ENCODE results near the gene KRT6A.
A peak's percentile ranks its signal among the peaks of the same experiment; 100 is the strongest.
"Not testable (repeated sequence)": the region's sequence is repeated elsewhere in the genome, so short reads cannot be mapped to it uniquely, and the experiment has no call there.

The KRT6A gene

DNA sequence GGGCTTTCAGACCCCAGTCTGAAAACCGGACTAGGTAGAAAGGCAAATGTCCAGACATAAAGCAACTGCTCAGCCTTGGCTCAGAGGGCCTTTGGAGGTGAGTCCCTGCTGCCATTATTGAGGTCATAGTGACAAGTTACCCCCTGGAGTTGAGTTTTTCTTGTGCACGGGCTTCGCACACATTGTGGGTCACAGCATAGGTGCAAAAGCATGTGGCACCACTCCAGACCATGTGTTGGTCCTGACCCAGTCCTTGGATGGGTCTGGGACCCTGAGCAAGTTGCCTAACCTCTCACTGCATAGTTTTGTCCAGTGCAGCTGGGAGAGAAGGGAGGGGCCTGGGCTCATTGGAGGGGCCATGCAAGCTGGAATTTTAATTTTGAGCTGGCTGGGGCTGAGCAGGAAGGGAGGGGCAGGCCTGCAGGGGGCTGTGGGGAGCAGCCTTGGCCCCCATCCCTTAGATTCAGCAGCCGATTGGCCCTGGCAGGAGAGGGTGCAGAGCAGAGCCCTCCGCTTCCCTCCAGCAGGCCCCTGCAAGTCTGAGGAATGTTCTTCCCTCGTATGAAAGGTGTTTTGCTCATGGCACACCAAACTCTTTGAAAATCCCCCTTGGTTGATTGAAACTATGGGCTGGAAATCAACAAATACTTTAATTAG, 31.3 kb upstream of the KRT6A start:
- DNase-seq = no peak

DNA sequence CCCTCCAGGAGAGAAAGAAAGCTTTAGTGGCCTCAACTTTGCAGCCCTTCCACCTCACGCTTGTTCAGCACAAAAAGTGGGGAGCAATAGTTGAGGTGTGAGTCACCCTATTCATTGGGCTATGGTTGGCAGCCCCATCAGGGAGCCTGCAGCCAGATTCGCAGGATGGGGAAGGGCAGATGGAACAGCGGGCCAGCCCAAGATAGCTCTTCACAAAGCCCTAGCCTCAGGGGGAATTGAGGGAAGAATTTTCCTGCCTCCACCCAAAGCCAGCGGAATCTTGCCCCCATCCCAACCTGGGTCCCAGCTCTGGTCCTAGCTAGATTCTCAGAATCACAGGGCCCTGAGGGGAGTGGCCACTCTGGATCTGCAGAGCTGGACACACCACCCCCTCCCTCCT, 30.8 kb upstream of the KRT6A start:
- DNase-seq = no peak

DNA sequence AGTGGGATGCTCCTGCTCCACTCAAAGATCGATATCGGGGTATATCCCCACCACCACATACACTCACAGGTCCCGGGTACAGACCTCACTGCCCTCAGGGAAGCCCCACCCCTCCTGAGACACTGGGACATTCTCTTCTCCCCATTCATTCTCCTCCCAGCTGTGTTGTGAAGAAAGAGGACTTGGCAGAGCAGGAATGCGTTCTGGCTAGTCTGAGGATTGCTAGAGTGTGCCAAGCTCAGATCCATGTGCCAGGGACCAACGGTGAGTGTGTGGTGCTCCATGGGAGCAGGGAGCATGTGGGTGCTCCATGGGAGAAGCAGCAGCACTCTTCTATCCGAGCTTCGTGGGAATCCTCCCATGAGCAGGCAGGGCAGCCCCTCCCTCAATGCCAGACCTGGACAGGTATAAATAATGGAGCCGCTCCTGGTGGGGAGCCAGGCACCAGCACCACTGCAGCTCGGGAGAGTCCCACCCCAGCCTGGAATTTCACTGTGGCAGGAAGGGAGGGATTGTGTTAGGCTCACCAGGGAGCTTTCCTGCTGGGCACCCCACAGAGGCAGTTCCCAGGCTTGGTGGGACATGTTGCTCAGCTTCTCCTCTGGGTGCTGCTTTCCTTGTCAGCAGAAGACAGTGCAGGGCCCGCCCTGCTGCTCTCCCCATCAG, 29.4 kb upstream of the KRT6A start:
- DNase-seq = no peak

DNA sequence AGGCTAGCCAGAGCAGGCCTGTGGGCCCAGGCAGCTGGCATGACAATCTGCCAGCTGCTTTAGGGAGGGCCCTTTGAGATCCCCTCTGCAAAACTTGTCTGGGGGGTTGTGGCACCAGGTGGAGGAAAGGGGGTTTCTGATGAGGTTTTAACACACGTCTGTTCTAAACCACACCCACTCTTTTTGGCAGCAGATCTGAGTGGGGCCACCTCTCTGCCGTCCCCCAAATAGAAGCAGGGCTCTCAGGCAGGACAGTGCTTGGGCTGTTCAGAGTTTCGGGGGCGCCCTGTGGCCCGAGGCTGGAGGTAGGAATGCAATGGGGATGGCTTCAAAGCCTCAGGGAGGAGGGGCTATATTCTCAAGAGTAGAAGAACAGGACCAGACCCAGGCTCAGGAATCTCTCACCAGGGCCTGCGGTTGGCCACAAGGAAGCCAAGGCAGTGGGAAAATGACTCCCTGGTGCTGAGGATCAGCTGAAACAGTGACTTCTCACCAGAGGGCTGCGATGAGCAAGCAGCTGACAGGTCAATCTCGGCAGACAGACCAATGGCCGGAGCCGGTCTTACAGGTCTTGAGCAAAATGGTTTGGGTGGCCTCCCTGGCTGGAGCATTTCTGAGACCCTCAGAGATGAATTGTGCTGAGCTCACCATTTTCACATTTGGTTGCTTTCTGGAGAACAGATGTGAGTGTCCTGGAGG, 28.7 kb upstream of the KRT6A start:
- peak; percentile 63 for DNase-seq

DNA sequence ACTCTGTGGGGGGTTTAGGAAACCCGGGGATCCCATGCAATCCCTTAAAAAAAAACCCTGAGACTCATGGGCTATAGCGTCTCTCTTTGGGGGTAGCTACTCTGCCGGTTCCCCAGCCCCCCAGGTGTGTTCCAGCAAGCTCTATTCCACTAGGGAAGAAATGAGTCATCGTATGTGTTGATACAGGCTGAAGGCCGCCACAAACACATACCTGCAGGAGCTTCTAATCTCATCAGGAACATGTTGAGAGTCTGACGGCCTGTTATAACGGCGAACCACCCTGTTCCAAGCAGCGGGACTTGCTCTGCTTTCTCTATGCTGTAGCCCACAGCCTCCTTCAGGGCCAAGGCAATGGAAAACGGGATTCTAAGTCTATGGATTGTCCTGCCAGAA, 28.1 kb upstream of the KRT6A start:
- DNase-seq = peak; percentile 27

DNA sequence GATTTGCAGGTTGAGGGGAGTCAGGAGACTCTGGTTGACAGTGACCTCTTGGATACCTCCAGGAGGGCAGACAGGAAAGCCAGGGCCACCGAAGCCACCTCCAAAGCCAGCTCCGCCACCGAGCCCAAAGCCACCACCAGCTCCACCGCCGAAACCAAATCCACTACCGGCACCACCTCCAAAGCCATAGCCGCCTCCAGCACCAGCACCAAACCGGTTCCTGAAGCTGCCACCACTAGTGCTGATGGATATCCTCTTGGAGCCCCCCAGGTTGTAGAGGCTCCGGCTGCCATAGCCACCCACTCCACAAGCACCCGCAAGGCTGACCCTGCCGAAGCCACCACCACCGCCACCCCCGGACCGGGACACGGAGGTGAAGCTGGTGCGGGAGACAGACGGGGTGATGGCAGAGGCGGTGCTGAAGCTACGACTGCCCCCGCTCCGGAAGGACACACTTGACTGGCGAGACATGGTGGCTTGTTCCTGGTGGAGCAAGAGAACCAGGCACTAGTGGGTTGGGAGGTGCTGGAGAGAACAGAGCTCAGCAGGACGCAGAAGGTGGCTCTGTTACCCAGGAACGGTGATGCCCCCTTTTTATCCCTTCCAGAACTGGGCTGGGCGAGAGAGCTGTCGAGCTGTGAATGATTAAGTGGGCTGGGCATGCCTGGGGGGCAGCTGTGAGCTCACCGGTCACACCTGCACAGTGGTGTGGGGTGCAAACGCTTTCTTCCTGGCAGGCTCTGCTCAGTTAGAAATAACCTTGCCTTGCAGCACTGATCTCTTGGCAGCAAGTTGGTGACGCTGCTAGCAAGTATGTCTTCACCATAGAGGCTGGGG, 27.0 kb upstream of the KRT6A start, which contains the start of gene KRT5:
TSS of gene KRT5 (minus strand) at position 569 of the 837 bp plus-strand sequence. CDS start at position 471, 98 bp downstream.
- no peak for DNase-seq

DNA sequence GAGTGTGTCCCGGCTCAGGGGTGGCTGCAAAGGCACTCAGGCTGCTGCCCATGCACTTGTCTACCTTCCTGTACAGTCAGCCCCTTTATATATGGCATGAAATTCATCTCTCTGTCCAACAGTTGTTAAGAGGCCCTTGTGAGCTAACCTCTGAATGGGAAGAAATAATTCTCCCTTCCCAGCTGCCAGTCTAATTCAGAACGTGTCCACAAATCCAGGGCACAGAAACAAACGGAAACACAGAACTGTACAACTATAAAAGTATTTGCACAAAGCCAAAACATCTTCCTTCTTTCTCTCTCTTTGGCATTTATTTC, 26.3 kb upstream of the KRT6A start:
- DNase-seq = no peak

DNA sequence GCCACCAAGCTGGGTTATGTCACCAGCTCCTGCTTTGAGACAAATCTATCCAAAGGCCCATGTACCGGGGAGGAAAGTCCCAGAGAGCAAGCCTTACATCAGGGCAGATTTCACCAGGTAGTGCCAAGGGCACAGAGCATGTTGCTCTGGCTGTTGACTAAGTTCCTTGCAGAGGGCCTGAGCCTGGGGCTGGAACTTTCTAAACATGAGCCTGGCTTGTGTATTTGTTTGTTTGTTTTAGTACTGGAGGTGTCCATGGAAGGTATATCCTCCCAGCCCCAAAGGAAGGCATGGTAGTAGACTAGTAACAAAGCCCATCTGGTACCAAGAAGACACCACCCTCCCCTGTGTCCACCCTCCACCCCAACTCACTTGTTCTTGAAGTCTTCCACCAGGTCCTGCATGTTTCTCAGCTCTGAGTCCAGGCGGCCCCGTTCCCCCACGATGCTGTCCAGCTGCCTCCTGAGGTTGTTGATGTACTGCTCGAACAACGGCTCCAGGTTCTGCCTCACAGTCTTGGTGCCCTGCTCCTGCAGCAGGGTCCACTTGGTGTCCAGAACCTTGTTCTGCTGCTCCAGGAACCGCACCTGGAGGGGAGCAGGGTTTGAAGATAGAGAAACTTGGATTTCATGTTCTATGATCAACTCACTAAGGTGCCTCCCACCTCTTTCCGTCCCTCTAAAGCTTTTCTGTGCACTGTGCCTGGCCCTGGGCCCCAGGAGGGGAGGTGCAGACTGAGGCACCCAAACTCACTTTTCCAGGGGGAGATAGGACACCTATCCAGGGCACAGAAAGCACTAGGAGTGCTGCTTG, 25.7 kb upstream of the KRT6A start:
- DNase-seq = no peak

DNA sequence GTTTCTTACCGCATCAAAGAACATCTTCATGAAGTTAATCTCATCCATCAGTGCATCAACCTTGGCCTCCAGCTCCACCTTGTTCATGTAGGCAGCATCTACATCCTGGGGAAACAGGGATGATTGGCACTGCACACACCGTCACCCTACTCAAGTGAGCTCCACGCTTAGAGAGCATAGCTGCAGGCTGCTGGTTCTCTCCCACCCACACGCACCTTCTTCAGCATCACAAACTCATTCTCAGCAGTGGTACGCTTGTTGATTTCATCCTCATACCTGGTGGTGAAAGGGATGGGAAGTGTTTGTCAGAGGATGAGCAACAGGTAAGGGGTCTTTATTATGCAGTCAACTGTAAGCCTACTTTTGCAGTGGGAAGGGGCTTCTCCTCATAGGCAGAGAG, 24.8 kb upstream of the KRT6A start:
- no peak for DNase-seq

DNA sequence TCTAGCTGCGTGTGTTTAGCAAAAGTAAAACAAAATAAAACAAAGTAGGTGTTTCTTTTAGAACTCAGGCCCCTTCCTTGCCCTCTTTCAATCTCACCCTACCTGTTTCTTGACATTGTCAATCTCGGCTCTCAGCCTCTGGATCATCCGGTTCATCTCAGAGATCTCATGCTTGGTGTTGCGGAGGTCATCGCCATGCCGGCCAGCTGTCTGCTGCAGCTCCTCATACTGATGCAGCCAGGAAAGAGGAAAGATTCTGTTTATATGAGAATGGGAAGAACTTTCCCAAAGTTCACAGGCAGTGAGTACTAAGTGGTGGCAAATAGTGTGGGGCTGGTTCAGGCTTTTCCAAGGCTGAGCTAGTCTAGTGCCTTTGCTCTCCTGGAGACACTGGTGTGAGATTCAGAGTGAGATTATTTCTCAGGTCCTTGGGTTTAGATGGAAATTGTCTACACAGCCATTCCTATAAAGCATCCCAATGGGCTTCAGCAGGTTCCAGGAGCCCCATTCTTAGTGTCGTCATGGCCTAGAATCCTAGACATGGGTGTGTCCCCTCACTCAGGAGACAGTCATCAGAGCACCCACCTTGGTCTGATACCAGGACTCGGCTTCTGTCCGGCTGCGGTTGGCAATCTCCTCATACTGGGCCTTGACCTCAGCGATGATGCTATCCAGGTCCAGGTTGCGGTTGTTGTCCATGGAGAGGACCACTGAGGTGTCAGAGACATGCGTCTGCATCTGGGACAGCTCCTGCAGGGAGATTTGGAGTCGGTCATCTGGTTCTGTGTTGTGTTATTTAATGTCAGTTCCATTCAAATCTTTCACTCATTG, 24.2 kb upstream of the KRT6A start:
- no peak for DNase-seq

DNA sequence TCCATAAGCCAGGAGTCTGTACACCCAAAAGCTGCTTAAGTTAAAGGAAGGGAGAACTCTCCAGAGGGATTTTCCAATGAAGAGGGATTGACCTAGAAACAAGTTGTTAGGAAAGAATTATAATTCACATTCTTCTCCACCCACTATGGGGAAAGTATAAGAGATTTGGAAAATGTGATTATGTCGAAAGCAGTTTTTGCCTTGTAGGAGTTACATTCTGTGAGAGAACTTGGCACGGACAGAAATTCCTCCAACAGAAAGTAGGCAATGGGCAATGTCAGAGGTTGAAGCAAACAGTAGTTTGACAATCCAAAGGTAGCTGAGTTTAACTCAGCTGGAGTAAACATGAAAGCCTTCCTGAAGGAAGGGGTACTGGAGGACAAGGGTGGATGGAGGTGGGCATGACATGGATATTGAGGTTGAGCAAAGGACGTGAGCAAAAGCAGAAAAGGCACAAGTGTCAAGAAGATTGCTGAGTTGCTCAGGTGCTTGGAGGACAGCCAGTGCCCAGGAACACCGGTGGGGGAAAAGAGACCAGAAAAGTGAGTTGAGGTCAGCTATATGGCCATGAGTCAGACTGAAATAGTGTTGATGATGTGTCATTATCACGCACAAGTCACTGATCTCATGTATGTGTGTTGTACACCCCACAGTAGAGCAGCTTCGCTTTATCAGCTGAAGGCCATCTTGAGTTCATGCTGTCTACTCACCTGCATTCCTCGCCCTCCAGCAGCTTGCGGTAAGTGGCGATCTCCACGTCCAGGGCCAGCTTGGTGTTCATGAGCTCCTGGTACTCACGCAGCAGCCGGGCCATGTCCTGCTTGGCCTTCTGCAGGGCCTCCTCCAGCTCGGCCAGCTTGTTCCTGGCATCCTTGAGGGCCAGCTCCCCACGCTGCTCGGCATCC, 23.1 kb upstream of the KRT6A start:
- DNase-seq = no peak

DNA sequence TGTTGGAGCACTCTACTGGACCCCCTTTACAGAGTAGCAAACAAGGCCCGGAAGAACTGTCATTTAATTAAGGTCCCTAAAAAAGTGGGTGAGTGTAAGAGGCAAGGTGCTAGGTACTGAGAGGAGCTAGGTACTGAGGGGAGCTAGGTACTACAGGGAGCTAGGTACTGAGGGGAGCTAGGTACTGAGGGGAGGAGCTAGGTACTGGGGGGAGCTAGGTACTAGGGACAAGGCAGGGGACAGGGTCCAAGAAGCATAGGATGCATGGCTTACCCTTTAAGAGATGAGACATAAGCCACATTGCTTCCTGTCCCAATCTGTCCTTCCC, 22.2 kb upstream of the KRT6A start:
- no peak for DNase-seq

DNA sequence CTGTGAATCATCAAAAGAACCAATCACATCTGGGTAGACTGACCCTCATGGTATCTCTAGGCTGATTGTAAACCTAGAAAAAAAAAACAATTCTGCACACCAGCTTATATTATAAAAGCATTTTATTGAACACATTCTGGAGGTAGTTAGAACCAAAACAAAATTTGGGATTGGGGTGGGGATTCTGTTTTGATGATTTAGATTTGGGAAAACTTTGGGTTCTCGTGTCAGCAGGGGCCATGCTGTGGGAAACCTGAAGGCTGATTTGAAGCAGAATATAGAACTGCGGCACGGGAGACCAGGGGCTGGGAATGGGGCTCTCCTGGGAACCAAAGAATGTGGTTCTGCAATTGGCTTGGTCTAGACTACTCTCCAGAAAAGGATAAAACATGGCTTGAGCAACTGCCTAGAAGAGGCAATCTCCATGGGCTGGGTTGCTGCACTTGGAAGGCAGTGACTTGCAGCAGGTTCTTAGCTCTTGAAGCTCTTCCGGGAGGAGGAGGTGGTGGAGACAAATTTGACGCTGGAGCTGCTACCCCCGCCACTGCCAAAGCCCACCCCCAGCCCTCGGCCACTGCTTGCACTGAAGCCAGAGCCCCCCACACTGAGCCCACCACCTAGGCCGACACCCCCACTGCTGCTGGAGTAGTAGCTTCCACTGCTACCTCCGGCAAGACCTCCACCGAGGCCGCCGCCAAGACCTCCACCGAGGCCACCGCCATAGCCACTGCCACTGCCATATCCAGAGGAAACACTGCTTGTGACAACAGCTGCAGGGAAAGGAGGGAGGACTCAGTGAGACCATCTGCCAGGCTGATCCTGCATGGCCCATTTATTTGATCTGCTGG, 21.6 kb upstream of the KRT6A start:
- DNase-seq = no peak

DNA sequence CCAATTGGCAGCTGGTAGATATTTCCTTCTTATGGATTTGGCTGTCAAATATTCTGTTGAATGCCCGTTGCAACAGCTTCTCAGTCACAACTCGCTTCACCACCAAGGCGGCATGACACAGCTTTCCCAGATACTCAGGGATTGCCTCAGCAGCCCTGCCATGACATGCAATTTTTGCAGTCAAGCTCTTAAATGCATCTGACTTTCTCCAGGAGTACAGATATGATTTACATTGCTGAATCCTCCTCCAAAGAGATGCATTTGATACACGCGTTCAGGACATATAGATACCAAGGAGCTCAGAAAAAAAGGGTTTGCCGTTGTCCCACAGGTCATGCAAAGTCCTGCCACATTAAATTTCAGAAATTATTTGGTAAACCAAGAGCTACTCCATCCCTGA, 20.7 kb upstream of the KRT6A start:
- DNase-seq = no peak

DNA sequence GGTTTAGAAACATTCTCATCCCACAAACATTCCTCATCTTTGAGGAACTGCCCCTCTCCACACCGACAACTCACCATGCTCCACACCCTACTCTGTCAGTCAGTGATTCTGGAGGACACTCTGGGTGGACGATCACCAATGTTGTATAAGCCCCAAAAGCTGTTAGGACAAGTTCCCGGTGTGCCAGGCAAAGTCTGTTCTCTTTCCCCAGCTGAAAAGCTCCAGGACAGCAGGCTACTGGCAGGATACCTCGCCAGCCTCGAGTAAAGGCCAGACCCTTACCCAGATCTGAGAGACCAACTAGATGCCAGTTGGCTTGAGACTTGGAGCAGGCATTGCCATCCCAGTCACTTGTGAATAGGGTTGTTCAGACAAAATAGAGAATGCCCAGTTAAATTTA, 15.2 kb upstream of the KRT6A start:
- no peak for DNase-seq

DNA sequence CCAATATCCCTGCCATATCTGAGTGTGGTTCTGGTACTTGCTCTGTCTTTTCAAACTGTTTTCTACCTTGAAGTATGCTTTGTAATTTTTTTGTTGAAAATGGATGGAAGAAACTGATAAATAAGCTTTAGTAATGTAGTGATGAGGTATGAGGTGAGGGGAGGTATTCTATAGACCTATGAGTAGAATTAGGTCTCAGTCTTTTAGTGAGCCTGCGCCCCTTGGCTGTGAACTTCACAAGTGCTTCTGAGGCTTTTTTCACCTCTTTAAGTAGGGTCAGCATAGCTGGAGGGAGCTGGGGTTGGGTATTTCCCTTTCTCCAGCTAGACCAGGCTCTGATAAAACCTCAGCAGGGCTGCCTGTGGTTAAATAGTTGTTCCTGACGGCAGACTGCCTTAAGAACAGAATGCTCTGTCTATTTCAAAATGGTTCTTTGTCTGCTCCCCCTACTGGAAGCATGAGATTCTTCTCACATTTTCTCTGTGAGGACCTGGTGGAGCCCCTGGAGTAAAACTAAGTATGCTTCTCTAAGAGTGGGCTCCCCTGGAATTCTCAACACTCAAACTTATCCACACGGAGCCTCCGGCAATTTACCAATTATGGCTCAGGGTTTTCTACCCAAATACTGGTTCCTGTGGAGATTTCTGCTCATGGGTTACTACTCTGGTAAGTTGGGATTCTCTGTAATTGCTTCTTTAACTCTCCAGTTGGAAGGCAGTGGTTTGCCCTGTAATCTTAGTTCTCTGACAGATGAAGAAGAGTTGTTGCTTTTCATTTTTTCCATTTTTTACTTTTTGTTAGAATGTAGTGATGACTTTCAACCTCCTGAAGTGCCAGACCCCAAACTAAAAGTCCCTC, 14.0 kb upstream of the KRT6A start:
- peak; percentile 53 for DNase-seq

DNA sequence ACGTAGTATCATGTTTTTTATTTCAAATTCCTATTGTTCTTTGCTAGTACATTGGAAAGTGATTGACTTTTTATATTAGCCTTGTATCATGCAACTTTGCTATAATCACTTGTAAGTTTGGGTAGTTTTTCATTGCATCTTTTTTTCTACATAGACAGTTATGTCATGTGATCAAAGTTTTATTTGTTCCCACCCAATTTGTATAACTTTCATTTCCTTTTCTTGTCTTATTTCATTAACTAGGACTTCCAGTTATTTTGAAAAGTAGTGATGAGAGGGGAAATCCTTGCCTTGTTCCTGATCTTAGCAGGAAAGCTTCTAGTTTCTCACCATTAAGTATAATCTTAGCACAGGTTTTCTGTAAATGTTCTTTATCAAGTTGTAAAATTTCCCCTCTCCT, 9.8 kb upstream of the KRT6A start:
- DNase-seq = no peak

DNA sequence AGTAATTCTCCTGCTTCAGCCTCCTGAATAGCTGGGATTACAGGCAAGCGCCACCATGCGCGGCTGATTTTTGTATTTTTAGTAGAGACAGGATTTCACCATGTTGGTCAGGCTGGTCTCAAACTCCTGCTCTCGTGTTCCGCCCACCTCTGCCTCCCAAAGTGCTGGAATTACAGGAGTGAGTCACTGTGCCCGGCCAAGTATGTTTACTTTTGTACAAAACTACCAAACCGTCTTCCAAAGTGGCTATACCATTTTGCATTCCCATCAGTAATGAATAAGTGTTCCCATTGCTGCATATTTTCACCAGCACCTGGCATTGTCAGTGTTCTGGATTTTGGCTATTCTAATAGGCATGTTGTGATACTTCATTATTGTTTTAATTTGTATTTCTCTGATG, 8.4 kb upstream of the KRT6A start:
- no peak for DNase-seq

DNA sequence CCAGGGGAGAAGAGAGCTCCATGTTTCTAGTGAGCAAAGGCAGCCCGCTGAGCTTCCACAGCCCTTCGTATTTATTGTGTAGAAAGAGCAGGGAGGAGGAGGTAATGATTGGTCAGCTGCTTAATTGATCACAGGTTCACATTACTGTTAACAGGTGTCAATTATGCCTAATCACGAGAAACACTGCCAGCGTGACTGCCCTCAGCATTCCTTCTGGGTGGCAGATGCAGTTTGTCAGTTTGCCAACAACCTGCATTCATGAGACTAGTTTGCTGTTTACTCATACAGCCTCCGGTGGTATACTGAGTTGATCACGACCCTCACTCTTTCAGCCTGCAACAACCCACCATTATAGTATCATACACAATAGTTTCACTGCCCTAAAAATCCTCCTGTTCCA, 7.5 kb upstream of the KRT6A start:
- DNase-seq = not testable (repeated sequence)

Measured in fibroblast of skin of right quadriceps (primary cell).